GM19372 (cell line): ENCODE results near the gene TAS2R38.
A peak's percentile ranks its signal among the peaks of the same experiment; 100 is the strongest.

Experiments used
- ATAC-seq: cut with Tn5 transposase; IDR thresholded peaks from one replicate; pipeline ENCODE4 v1.9.1; 2021; ENCODE audit warnings: mild to moderate bottlenecking, low read depth, moderate library complexity; ENCODE audit not compliant: unreplicated experiment

The TAS2R38 gene

GRCh38 chr7:141976524-141977245 lies 3.1 kb upstream of the TAS2R38 start:
- no peak for ATAC-seq

GRCh38 chr7:141975806-141976523 lies 2.4 kb upstream of the TAS2R38 start:
- ATAC-seq = peak; percentile 82

GRCh38 chr7:141974831-141975230 lies 1.3 kb upstream of the TAS2R38 start:
- no peak for ATAC-seq

GRCh38 chr7:141960687-141961422 lies 12.7 kb downstream of the TAS2R38 start:
- peak; percentile 96 for ATAC-seq

GRCh38 chr7:141956084-141956483 lies 17.5 kb downstream of the TAS2R38 start:
- no peak for ATAC-seq

GRCh38 chr7:141954334-141954733 lies 19.2 kb downstream of the TAS2R38 start:
- no peak for ATAC-seq

GRCh38 chr7:141952461-141952860 lies 21.1 kb downstream of the TAS2R38 start:
- no peak for ATAC-seq

GRCh38 chr7:141950806-141951205 lies 22.8 kb downstream of the TAS2R38 start:
- ATAC-seq = no peak

GRCh38 chr7:141949911-141950310 lies 23.7 kb downstream of the TAS2R38 start:
- no peak for ATAC-seq

- no peak for ATAC-seq
These were observed 24.1 kb downstream of the TAS2R38 start for GRCh38 chr7:141949451-141949850.

- no peak for ATAC-seq
These were observed 24.6 kb downstream of the TAS2R38 start for GRCh38 chr7:141949021-141949420.

- ATAC-seq = no peak
These were observed 26.8 kb downstream of the TAS2R38 start, which contains the start of gene CLEC5A for GRCh38 chr7:141946796-141947195. Gene CLEC5A, minus strand, starts transcription at chr7:141946974. Its CDS starts 682 bp downstream, at chr7:141946292.

GRCh38 chr7:141945356-141945755 lies 28.2 kb downstream of the TAS2R38 start:
- no peak for ATAC-seq

- ATAC-seq = no peak
These were observed 28.8 kb downstream of the TAS2R38 start for GRCh38 chr7:141944811-141945210.

- no peak for ATAC-seq
These were observed 29.7 kb downstream of the TAS2R38 start for GRCh38 chr7:141943846-141944245.

- ATAC-seq = no peak
These were observed 32.5 kb downstream of the TAS2R38 start for GRCh38 chr7:141941075-141941474.

GRCh38 chr7:141930211-141930610 lies 43.4 kb downstream of the TAS2R38 start:
- ATAC-seq = no peak

GRCh38 chr7:141928845-141929195 lies 44.8 kb downstream of the TAS2R38 start:
- ATAC-seq = no peak

- ATAC-seq = no peak
These were observed 45.3 kb downstream of the TAS2R38 start for GRCh38 chr7:141928146-141928844.
